IMR-90 (cell line): ENCODE measurements around the gene ZBTB24. TPM values are rescaled to one million over a fixed set of nuclear protein-coding genes. Genes with fewer than 3 reads are reported as not detected.
A peak's percentile ranks its signal among the peaks of the same experiment; 100 is the strongest.

Experiments
- ATAC-seq: fragments of 200-7000 bp; cut with Tn5 transposase; 2 replicates; pipeline ENCODE4 v1.9.1; 2020; ENCODE audit warnings: low read depth, mild to moderate bottlenecking, moderate library complexity
- BruUV-seq: library from RNA; stranded (reverse); fragments of 400-500 nt; replicated peaks from 2 replicates; lab custom pipeline; 2021; lab: Mats Ljungman, UMichigan
- CTCF ChIA-PET: fragments of 300-600 bp; formaldehyde crosslinking; extraction: SDS; loops from one replicate; lab custom pipeline; 2021; ENCODE audit warnings: antibody characterized with exemption; lab: Yijun Ruan, JAX
- POLR2A ChIA-PET: fragments of 300-600 bp; sonication (Branson Sonifier 250); formaldehyde crosslinking; loops from one replicate; lab custom pipeline; 2022; ENCODE audit warnings: antibody characterized with exemption; ENCODE audit not compliant: unreplicated experiment; lab: Charles Lee
- DNase-seq: peaks from one replicate; pipeline ENCODE4 v3.0.0; 2013
- H2AFZ ChIP-seq: replicated peaks from 2 replicates; pipeline ENCODE3; 2013; ENCODE audit warnings: low read length, mild to moderate bottlenecking; ENCODE audit not compliant: poor library complexity
- H2AK5ac ChIP-seq: 2 replicates; pipeline ENCODE4 v1.6.1; 2013; ENCODE audit warnings: low read depth, low read length, inconsistent platforms
- H2AK9ac ChIP-seq: replicated peaks from 2 replicates; pipeline ENCODE3; 2013; ENCODE audit warnings: mild to moderate bottlenecking, low read depth, low read length, moderate library complexity; ENCODE audit not compliant: poor library complexity
- H2BK120ac ChIP-seq: 2 replicates; pipeline ENCODE4 v1.6.1; 2013; ENCODE audit warnings: low read depth, low read length, inconsistent platforms
- H2BK15ac ChIP-seq: 3 replicates; pipeline ENCODE4 v1.6.1; 2013; ENCODE audit warnings: low read depth, low read length, inconsistent platforms
- H2BK20ac ChIP-seq: 2 replicates; pipeline ENCODE4 v1.6.1; 2013; ENCODE audit warnings: low read depth, mild to moderate bottlenecking, inconsistent platforms, low read length, moderate library complexity
- H2BK5ac ChIP-seq: 2 replicates; pipeline ENCODE4 v1.6.1; 2013; ENCODE audit warnings: mild to moderate bottlenecking, low read depth, low read length, inconsistent platforms; ENCODE audit not compliant: poor library complexity, severe bottlenecking
- H3K14ac ChIP-seq: replicated peaks from 2 replicates; pipeline ENCODE4 v1.6.1; 2013; ENCODE audit warnings: low read depth, low read length, inconsistent platforms
- H3K18ac ChIP-seq: 2 replicates; pipeline ENCODE4 v1.6.1; 2013; ENCODE audit warnings: low read depth, low read length, control low read depth
- H3K23ac ChIP-seq: 2 replicates; pipeline ENCODE4 v1.6.1; 2013; ENCODE audit warnings: low read depth, low read length, inconsistent platforms
- H3K27ac ChIP-seq: 2 replicates; pipeline ENCODE4 v1.5.1; 2013; ENCODE audit warnings: mild to moderate bottlenecking, control low read depth, low read length; ENCODE audit not compliant: insufficient read depth
- H3K27me3 ChIP-seq: 2 replicates; pipeline ENCODE4 v1.6.1; 2013; ENCODE audit warnings: low read length; ENCODE audit not compliant: control insufficient read depth, insufficient read depth
- H3K36me3 ChIP-seq: 2 replicates; pipeline ENCODE4 v1.6.1; 2013; ENCODE audit warnings: low read length, mixed read lengths; ENCODE audit not compliant: control insufficient read depth, insufficient read depth
- H3K4ac ChIP-seq: 2 replicates; pipeline ENCODE4 v1.6.1; 2013; ENCODE audit warnings: low read depth, low read length, inconsistent platforms
- H3K4me1 ChIP-seq: 2 replicates; pipeline ENCODE4 v1.6.1; 2013; ENCODE audit warnings: low read length, mixed read lengths; ENCODE audit not compliant: control insufficient read depth, insufficient read depth
- H3K4me2 ChIP-seq: 2 replicates; pipeline ENCODE4 v1.6.1; 2013; ENCODE audit warnings: low read depth, mild to moderate bottlenecking, control low read depth, low read length, moderate library complexity
- H3K4me3 ChIP-seq: 2 replicates; pipeline ENCODE4 v1.5.1; 2013; ENCODE audit warnings: low read depth, mild to moderate bottlenecking, control low read depth, low read length, moderate library complexity; ENCODE audit not compliant: insufficient read depth
- H3K56ac ChIP-seq: 2 replicates; pipeline ENCODE4 v1.6.1; 2013; ENCODE audit warnings: low read length, inconsistent platforms; ENCODE audit not compliant: insufficient read depth; ENCODE audit errors: extremely low read depth
- H3K79me1 ChIP-seq, 2 experiments: 2 replicates each; pipeline ENCODE4 v1.6.1; 2013; ENCODE audit warnings: low read length in 2 of 2, inconsistent platforms in 1 of 2, low read depth in 1 of 2
- H3K9ac ChIP-seq: 2 replicates; pipeline ENCODE4 v1.6.1; 2013; ENCODE audit warnings: low read depth, low read length, control low read depth
- H3K9me1 ChIP-seq: 2 replicates; pipeline ENCODE4 v1.6.1; 2013; ENCODE audit warnings: low read length, inconsistent platforms; ENCODE audit not compliant: insufficient read depth
- H3K9me3 ChIP-seq: 2 replicates; pipeline ENCODE4 v1.6.1; 2013; ENCODE audit warnings: low read length; ENCODE audit not compliant: control insufficient read depth, insufficient read depth
- H4K20me1 ChIP-seq: 2 replicates; pipeline ENCODE4 v1.6.1; 2013; ENCODE audit warnings: low read length, inconsistent platforms; ENCODE audit not compliant: insufficient read depth
- H4K5ac ChIP-seq: 2 replicates; pipeline ENCODE4 v1.6.1; 2013; ENCODE audit warnings: mild to moderate bottlenecking, low read depth, low read length, control low read depth
- H4K8ac ChIP-seq, 2 experiments: 2 replicates each; pipeline ENCODE4 v1.6.1; 2013; ENCODE audit warnings: low read depth in 2 of 2, low read length in 2 of 2, control low read depth in 1 of 2, inconsistent platforms in 1 of 2
- H4K91ac ChIP-seq: 2 replicates; pipeline ENCODE4 v1.6.1; 2013; ENCODE audit warnings: low read depth, low read length, inconsistent platforms; ENCODE audit not compliant: insufficient read depth
- CEBPB ChIP-seq: IDR thresholded peaks from 2 replicates; pipeline ENCODE4 v1.6.1; 2012; ENCODE audit warnings: low read depth, low read length, improper control_type of control experiment
- ELK1 ChIP-seq: fragments of 150-350 bp; IDR thresholded peaks from 2 replicates; pipeline ENCODE4 v1.6.1; 2016; ENCODE audit warnings: low read depth, mild to moderate bottlenecking, low read length, moderate library complexity, borderline replicate concordance
- MXI1 ChIP-seq: IDR thresholded peaks from 2 replicates; pipeline ENCODE4 v1.6.1; 2012; ENCODE audit warnings: low read depth, mild to moderate bottlenecking, low read length, moderate library complexity, borderline replicate concordance
- POLR2A ChIP-seq: IDR thresholded peaks from 2 replicates; pipeline ENCODE4 v1.6.1; 2012; ENCODE audit warnings: mild to moderate bottlenecking, low read depth, low read length
- RAD21 ChIP-seq: IDR thresholded peaks from 2 replicates; pipeline ENCODE4 v1.6.1; 2012; ENCODE audit warnings: low read length, improper control_type of control experiment
- WGBS, 2 experiments: methylation state at CpG; one replicate each; pipeline versions ENCODE4 v1.1.5 to v1.1.7; 2013; ENCODE audit warnings: missing lambda C conversion rate in 2 of 2; ENCODE audit not compliant: insufficient read length in 1 of 2; ENCODE audit errors: extremely low coverage in 2 of 2; 5-methylcytosine and 5-hydroxymethylcytosine counted together
- dilution Hi-C: fragments of 300-500 bp; cut with HindIII; formaldehyde crosslinking; loops from one replicate; pipeline ENCODE4 v1.14.3; 2018; ENCODE audit warnings: low sequenced_read_pairs; ENCODE audit not compliant: unreplicated experiment
- in situ Hi-C: fragments of 300-500 bp; cut with MboI; formaldehyde crosslinking; loops from 3 replicates; pipeline ENCODE4 v1.14.3; 2019; ENCODE audit warnings: low sequenced_read_pairs, inconsistent platforms, mixed read lengths
- intact Hi-C: fragments of 100-400 bp; cut with micrococcal nuclease; formaldehyde crosslinking; loops from 2 replicates; pipeline ENCODE4 v1.10.0; 2022
- polyA plus RNA-seq, 3 experiments: library from polyadenylated mRNA; depleted of rRNA; stranded (reverse); fragments of >200 nt; gene quantifications; 2 replicates each; pipeline ENCODE4 v1.2.3, GENCODE V29; 2012; ENCODE audit warnings: low replicate concordance in 1 of 3
- total RNA-seq: library from RNA; depleted of rRNA; stranded (reverse); fragments of >200 nt; gene quantifications from 2 replicates; pipeline ENCODE4 v1.2.3, GENCODE V29; 2012

ZBTB24 gene
- total and polyA plus RNA-seq, 2 of the 4 experiments (the other 2 are of a cell fraction): 2.3 to 7.9 TPM

GRCh38 chr6:109480993-109481480 is 2.0 kb downstream of the ZBTB24 start:
- no peak overlapping the region for H2AFZ ChIP-seq
- H2BK120ac ChIP-seq: no peak overlapping the region
- in situ Hi-C loops: no loop called here
- dilution Hi-C loops: no loop called here
- H3K4me2 ChIP-seq: peak overlapping the region; percentile 20; the same call in 1 of the 2 replicates
- no peak overlapping the region for H2BK20ac ChIP-seq
- peaks cover 45 to 56% of the 10 kb centered on the region in 2 experiments for H3K79me1 ChIP-seq
- intact Hi-C loops: loop anchor here (5.0 kb wide), 1 partner anchor 389 kb away; the partner anchor contains the start of gene SESN1
- CTCF ChIA-PET: no interaction called here
- ATAC-seq: no peak
- no peaks in the 10 kb centered on the region for H3K9me3 ChIP-seq
- no peak overlapping the region for H3K14ac ChIP-seq
- no peak overlapping the region for H2BK5ac ChIP-seq
- no peak for TF ChIP-seq RAD21
- TF ChIP-seq CEBPB: no peak
- TF ChIP-seq POLR2A: no peak
- TF ChIP-seq MXI1: no peak
- TF ChIP-seq ELK1: no peak
- H3K4me3 ChIP-seq: no peak overlapping the region
- H2BK15ac ChIP-seq: no peak overlapping the region
- WGBS, 2 experiments: 95% methylated on average over 5 of the region's 7 CpGs; no CpG with 5 or more reads in 1 of the 2 experiments
- H3K9ac ChIP-seq: no peak overlapping the region
- H3K4ac ChIP-seq: no peak overlapping the region
- BruUV-seq: no TSS peak
- no peak overlapping the region for H4K91ac ChIP-seq
- POLR2A ChIA-PET: no interaction called here
- peaks cover 18% of the 10 kb centered on the region for H3K36me3 ChIP-seq
- H3K27ac ChIP-seq: no peak overlapping the region
- peaks cover 6% of the 10 kb centered on the region for H3K9me1 ChIP-seq
- no peak for DNase-seq
- no peak overlapping the region for H3K23ac ChIP-seq
- H3K4me1 ChIP-seq: peaks cover 6% of the 10 kb centered on the region; the same call in 1 of the 2 replicates
- no peaks in the 10 kb centered on the region for H3K27me3 ChIP-seq
- H4K8ac ChIP-seq: no peak overlapping the region
- H3K18ac ChIP-seq: no peak overlapping the region
- no peak overlapping the region for H4K5ac ChIP-seq
- no peak overlapping the region for H2AK5ac ChIP-seq
- no peak overlapping the region for H2AK9ac ChIP-seq
- H4K20me1 ChIP-seq: peaks cover 7% of the 10 kb centered on the region; the same call in 1 of the 2 replicates
- no peak overlapping the region for H3K56ac ChIP-seq
